Brain microvascular endothelial cell (primary cell): Measurements from ENCODE around the gene BCAS4.
A peak's percentile ranks its signal among the peaks of the same experiment; 100 is the strongest.

ENCODE experiments used
- DNase-seq: peaks from one replicate; pipeline ENCODE4 v3.0.0-alpha.2; 2020
- H3K27ac ChIP-seq: fragments of 250-450 bp; sonication (Bioruptor Pico); 2 replicates; pipeline ENCODE4 v1.5.1; 2020; ENCODE audit warnings: mild to moderate bottlenecking, moderate library complexity
- H3K27me3 ChIP-seq: fragments of 250-450 bp; sonication (Bioruptor Pico); replicated peaks from 2 replicates; pipeline ENCODE4 v1.5.1; 2020; ENCODE audit warnings: mild to moderate bottlenecking
- H3K36me3 ChIP-seq: fragments of 250-450 bp; sonication (Bioruptor Pico); replicated peaks from 2 replicates; pipeline ENCODE4 v1.5.1; 2020; ENCODE audit warnings: mild to moderate bottlenecking
- H3K4me3 ChIP-seq: 2 replicates; pipeline ENCODE4 v1.5.1; 2011; ENCODE audit warnings: low read depth, mild to moderate bottlenecking, control low read depth, low read length, moderate library complexity
- in situ Hi-C: cut with HindIII; loops from 2 replicates; pipeline ENCODE4 v1.10.0; 2017; ENCODE audit warnings: low sequenced_read_pairs, low pct_ligation_motif_present
- TF ChIP-seq, protein P1 (sequence below): IDR thresholded peaks from 2 replicates; pipeline ENCODE4 v1.5.1; 2011; ENCODE audit warnings: low read depth, mild to moderate bottlenecking, moderate library complexity, low read length, control low read depth, inconsistent platforms; ENCODE audit errors: missing control alignments

The BCAS4 gene

DNA sequence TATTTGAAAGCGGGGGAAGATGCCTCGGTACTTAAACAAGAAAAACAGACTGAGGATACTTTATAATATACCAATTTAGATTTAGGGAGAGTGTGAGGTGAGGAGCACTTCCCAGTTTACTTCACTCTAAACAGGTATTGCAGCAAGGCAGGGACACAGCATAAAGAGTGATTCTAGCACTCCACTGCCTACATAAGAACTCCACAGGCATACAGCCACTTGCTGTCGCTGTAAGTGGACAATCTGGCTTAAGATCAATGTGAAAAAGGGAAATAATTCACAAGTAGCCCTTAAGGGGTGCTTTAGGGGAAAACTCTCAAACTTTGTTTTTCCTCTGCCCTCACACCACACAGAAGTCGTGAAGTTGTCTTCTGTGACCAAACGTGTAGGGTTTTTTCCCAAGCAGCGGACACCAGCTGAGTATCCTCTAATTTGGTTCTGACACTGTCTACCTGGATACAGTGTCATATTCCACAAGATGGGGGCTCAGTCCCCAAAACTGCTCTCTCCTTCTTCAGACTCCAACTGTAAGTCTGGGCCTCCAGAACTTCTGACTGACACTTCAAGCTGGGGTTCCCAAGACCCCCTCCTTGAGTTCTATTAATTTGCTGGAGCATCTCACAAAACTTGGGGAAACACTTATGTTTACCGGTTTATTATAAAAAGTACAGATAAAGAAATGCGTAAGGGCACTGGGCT lies 127.1 kb downstream of the BCAS4 start:
- no peak overlapping the region for H3K4me3 ChIP-seq
- peak overlapping the region; percentile 17 for H3K27ac ChIP-seq
- no peaks in the 10 kb centered on the region for H3K27me3 ChIP-seq
- in situ Hi-C loops: loop anchor here (25.0 kb wide), 1 partner anchor 110 kb away; no protein-coding TSS in a partner anchor
- TF ChIP-seq, protein P1, sequence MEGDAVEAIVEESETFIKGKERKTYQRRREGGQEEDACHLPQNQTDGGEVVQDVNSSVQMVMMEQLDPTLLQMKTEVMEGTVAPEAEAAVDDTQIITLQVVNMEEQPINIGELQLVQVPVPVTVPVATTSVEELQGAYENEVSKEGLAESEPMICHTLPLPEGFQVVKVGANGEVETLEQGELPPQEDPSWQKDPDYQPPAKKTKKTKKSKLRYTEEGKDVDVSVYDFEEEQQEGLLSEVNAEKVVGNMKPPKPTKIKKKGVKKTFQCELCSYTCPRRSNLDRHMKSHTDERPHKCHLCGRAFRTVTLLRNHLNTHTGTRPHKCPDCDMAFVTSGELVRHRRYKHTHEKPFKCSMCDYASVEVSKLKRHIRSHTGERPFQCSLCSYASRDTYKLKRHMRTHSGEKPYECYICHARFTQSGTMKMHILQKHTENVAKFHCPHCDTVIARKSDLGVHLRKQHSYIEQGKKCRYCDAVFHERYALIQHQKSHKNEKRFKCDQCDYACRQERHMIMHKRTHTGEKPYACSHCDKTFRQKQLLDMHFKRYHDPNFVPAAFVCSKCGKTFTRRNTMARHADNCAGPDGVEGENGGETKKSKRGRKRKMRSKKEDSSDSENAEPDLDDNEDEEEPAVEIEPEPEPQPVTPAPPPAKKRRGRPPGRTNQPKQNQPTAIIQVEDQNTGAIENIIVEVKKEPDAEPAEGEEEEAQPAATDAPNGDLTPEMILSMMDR: no peak
- H3K36me3 ChIP-seq: peaks cover 3% of the 10 kb centered on the region
- no peak for DNase-seq

DNA sequence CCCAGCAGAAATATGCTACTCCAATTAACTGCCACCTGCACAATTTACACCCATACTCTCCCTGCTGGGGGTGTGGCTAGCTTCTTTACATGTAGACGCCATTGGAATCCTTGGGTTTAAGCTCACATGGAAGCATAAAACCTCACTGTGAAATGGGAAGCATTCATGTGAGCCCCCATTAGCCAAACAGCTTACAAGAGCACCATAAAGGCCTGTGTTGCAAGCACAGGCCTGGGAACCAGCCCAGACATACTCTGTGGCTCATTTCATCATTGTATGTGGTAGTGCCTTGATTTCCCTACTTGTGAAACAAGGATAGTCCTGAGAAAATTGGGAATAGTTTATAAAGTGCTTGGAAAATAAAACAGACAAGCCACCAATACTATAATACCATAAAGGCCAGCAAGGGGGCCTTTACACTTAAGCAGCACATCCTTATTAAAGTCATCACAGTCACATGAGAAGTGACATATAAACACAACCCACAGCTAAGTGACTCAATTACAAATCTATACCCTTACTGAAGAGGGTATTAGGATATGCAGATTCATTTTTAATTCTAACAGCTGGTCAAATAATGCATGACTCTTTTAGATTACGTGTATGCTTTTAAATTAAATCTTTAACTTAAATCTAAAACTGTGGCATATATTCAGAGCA lies 129.5 kb downstream of the BCAS4 start:
- H3K36me3 ChIP-seq: peaks cover 15% of the 10 kb centered on the region
- H3K27ac ChIP-seq: no peak overlapping the region
- no peaks in the 10 kb centered on the region for H3K27me3 ChIP-seq
- TF ChIP-seq, protein P1: no peak
- in situ Hi-C loops: loop anchor here (25.0 kb wide), 1 partner anchor 112 kb away; no protein-coding TSS in a partner anchor
- no peak for DNase-seq
- no peak overlapping the region for H3K4me3 ChIP-seq

DNA sequence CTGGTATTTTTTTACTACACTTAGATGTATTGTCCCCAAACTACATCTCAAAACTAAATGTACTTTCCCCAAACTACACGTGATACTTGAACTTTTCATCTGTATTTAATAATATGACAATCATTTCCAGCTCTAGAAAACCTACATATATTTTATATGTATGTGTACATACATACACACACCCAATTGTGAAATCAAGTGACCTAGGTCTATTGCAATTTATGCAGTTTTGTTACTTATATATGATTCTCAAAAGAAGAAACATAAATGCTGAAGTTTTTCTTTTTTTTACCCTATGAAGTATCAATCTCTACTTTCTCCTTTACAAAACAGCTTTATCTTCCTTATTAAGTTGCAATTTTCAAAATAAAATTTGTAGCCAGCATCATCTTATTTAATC lies 131.7 kb downstream of the BCAS4 start:
- in situ Hi-C loops: no loop called here
- peaks cover 15% of the 10 kb centered on the region for H3K36me3 ChIP-seq
- H3K27me3 ChIP-seq: no peaks in the 10 kb centered on the region
- DNase-seq: no peak
- no peak overlapping the region for H3K4me3 ChIP-seq
- TF ChIP-seq, protein P1: no peak
- no peak overlapping the region for H3K27ac ChIP-seq
